ENCODE data around the gene RCOR3.

- TF ChIP-seq, protein P1, sequence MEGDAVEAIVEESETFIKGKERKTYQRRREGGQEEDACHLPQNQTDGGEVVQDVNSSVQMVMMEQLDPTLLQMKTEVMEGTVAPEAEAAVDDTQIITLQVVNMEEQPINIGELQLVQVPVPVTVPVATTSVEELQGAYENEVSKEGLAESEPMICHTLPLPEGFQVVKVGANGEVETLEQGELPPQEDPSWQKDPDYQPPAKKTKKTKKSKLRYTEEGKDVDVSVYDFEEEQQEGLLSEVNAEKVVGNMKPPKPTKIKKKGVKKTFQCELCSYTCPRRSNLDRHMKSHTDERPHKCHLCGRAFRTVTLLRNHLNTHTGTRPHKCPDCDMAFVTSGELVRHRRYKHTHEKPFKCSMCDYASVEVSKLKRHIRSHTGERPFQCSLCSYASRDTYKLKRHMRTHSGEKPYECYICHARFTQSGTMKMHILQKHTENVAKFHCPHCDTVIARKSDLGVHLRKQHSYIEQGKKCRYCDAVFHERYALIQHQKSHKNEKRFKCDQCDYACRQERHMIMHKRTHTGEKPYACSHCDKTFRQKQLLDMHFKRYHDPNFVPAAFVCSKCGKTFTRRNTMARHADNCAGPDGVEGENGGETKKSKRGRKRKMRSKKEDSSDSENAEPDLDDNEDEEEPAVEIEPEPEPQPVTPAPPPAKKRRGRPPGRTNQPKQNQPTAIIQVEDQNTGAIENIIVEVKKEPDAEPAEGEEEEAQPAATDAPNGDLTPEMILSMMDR (conservative IDR thresholded peaks at IDR 0.05; ENCODE audit: low read length): no peak
- no peak for TF ChIP-seq EZH2phosphoT487 (IDR thresholded peaks at IDR 0.05; ENCODE audit: borderline replicate concordance)
Measured at GRCh38 chr1:211320980-211321379, 61.8 kb downstream of the RCOR3 start.
